ENCODE data around the gene COL13A1. TPM values are rescaled to one million over a fixed set of nuclear protein-coding genes. Genes with fewer than 3 reads are reported as not detected.
A peak's percentile ranks its signal among the peaks of the same experiment; 100 is the strongest.

COL13A1 gene
- total RNA-seq, 1 experiment from 2014 or later: 5.9 TPM

GRCh38 chr10:69884686-69885085 is 83.0 kb downstream of the COL13A1 start:
- ChIA-PET RAD21 (ENCODE audit: low non-redundant PET in 1 of 2, low total read pairs in 2 of 2, uncharacterized antibody in 2 of 2, unreplicated experiment in 2 of 2) (no interaction called here), CTCF (interaction anchor here (3.0 kb wide), 1 partner anchor 31 kb away, joined by 38 read pairs; no protein-coding TSS in a partner anchor), POLR2A (no interaction called here)
- peaks cover 0 to 3% of the 10 kb centered on the region in 2 experiments; a peak in 1 of 4 replicates for H3K4me1 ChIP-seq (ENCODE audit: control insufficient read depth in 1 of 2, insufficient read depth in 2 of 2, low read length in 2 of 2)
- no peak for ATAC-seq
- no TSS peak for BruUV-seq (replicated peaks)
- intact Hi-C loops (cut with micrococcal nuclease): loop anchor here (10.0 kb wide), 1 partner anchor 70 kb away; no protein-coding TSS in a partner anchor
- H3K79me2 ChIP-seq (ENCODE audit: insufficient read depth, low read length): no peaks in the 10 kb centered on the region
- H3K9ac ChIP-seq (ENCODE audit: low read length): no peak overlapping the region
- H3K4me2 ChIP-seq (ENCODE audit: low read length): no peak overlapping the region
- TF ChIP-seq EZH2phosphoT487 (IDR thresholded peaks at IDR 0.05; ENCODE audit: borderline replicate concordance): no peak
- no peaks in the 10 kb centered on the region for H3K27me3 ChIP-seq (ENCODE audit: insufficient read depth, low read length)
- H2AFZ ChIP-seq (ENCODE audit: low read depth, low read length, poor library complexity, severe bottlenecking): no peak overlapping the region
- no peak overlapping the region for H3K27ac ChIP-seq (ENCODE audit: low read depth, low read length)
- DNase-seq (ENCODE audit: low read depth, low spot score): no peak
- no peaks in the 10 kb centered on the region for H3K9me2 ChIP-seq (ENCODE audit: insufficient read depth)
- no peaks in the 10 kb centered on the region for H3K36me3 ChIP-seq (ENCODE audit: control insufficient read depth in 1 of 2, insufficient read depth in 2 of 2, low read length in 2 of 2)
- no peak overlapping the region for H3K4me3 ChIP-seq (replicated peaks in 1 of 2; ENCODE audit: low read depth in 1 of 2, low read length in 2 of 2)
- H3K9me3 ChIP-seq (ENCODE audit: control insufficient read depth in 1 of 2, insufficient read depth in 1 of 2, low read depth in 1 of 2, low read length in 2 of 2): no peaks in the 10 kb centered on the region
- H4K20me1 ChIP-seq (ENCODE audit: insufficient read depth): no peaks in the 10 kb centered on the region

GRCh38 chr10:69885379-69886013 is 83.8 kb downstream of the COL13A1 start:
- Histone ChIP-seq H3K27ac (ENCODE audit: low read depth, low read length) (no peak overlapping the region), H4K20me1 (ENCODE audit: insufficient read depth) (no peaks in the 10 kb centered on the region), H3K4me2 (ENCODE audit: low read length) (no peak overlapping the region), H2AFZ (ENCODE audit: low read depth, low read length, poor library complexity, severe bottlenecking) (no peak overlapping the region), H3K9me2 (ENCODE audit: insufficient read depth) (no peaks in the 10 kb centered on the region), H3K36me3 (ENCODE audit: control insufficient read depth in 1 of 2, insufficient read depth in 2 of 2, low read length in 2 of 2) (no peaks in the 10 kb centered on the region), H3K9ac (ENCODE audit: low read length) (no peak overlapping the region), H3K4me3 (replicated peaks in 1 of 2; ENCODE audit: low read depth in 1 of 2, low read length in 2 of 2) (no peak overlapping the region), H3K9me3 (ENCODE audit: control insufficient read depth in 1 of 2, insufficient read depth in 1 of 2, low read depth in 1 of 2, low read length in 2 of 2) (no peaks in the 10 kb centered on the region), H3K4me1 (ENCODE audit: control insufficient read depth in 1 of 2, insufficient read depth in 2 of 2, low read length in 2 of 2) (peaks cover 0 to 3% of the 10 kb centered on the region in 2 experiments; a peak in 1 of 4 replicates), H3K79me2 (ENCODE audit: insufficient read depth, low read length) (no peaks in the 10 kb centered on the region), H3K27me3 (ENCODE audit: insufficient read depth, low read length) (no peaks in the 10 kb centered on the region)
- POLR2A ChIA-PET: no interaction called here
- DNase-seq (ENCODE audit: low read depth, low spot score) (no peak), ATAC-seq (peak; percentile 63)
- intact Hi-C loops (cut with micrococcal nuclease): loop anchor here (10.0 kb wide), 1 partner anchor 69 kb away; no protein-coding TSS in a partner anchor
- CTCF ChIA-PET: interaction anchor here (3.0 kb wide), 1 partner anchor 30 kb away, joined by 38 read pairs; no protein-coding TSS in a partner anchor
- BruUV-seq (replicated peaks): no TSS peak
- RAD21 ChIA-PET (ENCODE audit: low non-redundant PET in 1 of 2, low total read pairs in 2 of 2, uncharacterized antibody in 2 of 2, unreplicated experiment in 2 of 2): no interaction called here
- no peak for TF ChIP-seq TCF7L2 (IDR thresholded peaks at IDR 0.05; ENCODE audit: borderline replicate concordance, extremely low read depth, insufficient read depth, insufficient read length)
- TF ChIP-seq CTCF (IDR thresholded peaks at IDR 0.05 in 2 of 3, conservative IDR thresholded peaks at IDR 0.05 in 1 of 3; ENCODE audit: borderline replicate concordance in 1 of 3, insufficient read depth in 1 of 3, low read depth in 2 of 3, low read length in 2 of 3): peak in 2 of 3 experiments; percentile 44 to 54; a peak in 4 of 6 replicates
- no peak for TF ChIP-seq ZFX (IDR thresholded peaks at IDR 0.05)
